H4 (cell line): Measurements from ENCODE around the gene XAF1. TPM values are rescaled to one million over a fixed set of nuclear protein-coding genes. Genes with fewer than 3 reads are reported as not detected.
"Not testable (repeated sequence)": the region's sequence is repeated elsewhere in the genome, so short reads cannot be mapped to it uniquely, and the experiment has no call there.

Source experiments
- DNase-seq: peaks from one replicate; pipeline ENCODE4 v3.0.0-alpha.2; 2015; ENCODE audit warnings: low spot score
- total RNA-seq: library from RNA; depleted of rRNA; stranded (reverse); fragments of >200 nt; shearing (Covaris generic); gene quantifications from 2 replicates; pipeline ENCODE4 v1.2.3, GENCODE V29; 2014; rRNA removed

Gene XAF1
- total RNA-seq, 1 experiment from 2014 or later = 33.0 TPM

DNA sequence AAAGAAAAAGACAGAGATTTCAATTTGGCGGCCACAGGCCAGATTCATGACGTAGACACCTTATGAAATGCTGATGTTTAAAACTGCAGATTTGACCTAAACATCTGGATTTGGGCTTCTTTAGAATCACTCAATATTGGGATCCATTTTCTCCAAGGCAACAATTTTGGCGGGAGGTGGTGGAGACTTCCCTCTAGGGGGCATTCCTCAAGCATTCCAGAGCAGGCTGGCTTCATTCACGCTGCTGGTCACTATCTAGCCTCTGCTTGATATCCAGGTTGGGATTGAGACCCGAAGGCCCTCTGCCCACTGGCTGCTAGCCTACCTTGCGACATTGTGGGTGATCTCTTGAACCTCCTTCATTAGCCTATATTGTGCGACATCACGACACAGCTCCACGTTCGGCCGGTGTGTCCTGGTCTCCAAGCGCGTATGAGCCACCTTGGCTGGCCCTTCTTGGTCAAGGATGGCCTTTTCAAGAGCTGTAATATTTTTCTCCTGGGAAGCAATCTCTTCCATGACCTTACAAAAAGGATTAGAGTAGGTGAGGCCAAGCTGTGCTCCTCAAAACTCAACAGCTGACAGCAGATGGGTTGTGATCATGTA, 44.7 kb downstream of the XAF1 start:
- no peak for DNase-seq

DNA sequence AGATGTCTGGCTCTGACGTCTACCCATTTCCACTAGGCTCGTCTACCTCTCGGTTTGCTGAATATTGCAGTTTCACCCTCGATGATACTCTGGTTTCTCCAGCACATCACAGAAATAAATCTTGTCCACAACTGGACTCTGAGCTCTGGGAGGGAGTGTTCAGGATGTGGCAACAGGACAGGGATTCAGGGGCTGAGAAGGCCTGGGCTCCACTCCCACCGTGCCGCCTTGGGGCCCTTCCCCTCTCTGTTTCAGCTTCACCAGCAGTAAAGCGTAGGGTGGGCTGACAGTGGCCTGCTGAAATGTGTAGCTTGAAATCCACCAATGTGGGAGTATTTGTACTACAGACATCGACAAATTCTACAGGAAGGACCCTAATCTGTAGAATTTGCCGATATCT, 55.7 kb downstream of the XAF1 start:
- no peak for DNase-seq

DNA sequence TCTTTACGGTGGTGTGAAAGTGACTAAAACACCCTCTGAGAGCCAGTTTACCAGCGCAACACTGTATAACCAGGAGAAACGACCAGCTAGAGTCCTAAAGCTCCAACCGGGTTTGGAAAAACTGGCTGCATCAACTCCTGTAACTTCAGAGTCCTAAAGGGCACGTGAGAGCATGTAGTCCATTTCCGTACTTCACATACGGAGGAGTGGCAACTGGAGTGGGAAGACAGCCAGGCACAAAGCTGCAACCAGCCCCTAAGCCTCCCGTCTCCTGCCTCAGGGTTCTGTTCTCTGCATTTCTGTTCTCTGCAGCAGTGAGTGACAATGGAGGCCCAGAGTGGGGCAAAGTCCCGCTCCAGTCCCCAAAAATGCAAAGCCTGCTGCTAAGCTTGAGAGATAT, 56.4 kb downstream of the XAF1 start:
- no peak for DNase-seq

DNA sequence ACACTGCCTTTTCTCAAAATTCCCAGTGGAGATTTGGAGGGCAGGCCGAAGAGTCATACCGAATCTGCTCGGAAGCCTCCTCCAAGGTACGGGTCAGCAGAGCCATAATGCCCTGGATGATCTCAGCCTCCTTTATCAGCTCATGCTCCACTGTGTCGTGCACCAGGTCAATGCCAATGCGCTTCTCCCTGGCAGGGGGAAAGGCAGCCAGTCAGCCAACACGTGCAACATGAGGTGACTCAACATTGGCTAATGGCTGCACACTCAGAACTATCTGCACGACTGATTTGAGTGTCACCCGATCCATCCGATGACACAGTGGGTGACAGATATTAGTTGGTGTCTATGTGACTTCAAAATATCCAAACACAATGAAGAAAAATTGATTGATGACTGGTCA, 59.9 kb downstream of the XAF1 start:
- no peak for DNase-seq

DNA sequence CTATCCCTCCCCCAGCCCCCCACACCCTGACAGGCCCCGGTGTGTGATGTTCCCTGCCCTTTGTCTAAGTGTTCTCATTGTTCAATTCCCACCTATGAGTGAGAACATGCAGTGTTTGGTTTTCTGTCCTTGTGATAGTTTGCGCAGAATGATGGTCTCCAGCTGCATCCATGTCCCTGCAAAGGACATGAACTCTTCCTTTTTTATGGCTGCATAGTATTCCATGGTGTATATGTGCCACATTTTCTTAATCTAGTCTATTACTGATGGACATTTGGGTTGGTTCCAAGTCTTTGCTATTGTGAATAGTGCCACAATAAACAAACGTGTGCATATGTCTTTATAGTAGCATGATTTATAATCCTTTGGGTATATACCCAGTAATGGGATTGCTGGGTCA, 60.5 kb downstream of the XAF1 start:
- DNase-seq = not testable (repeated sequence)

DNA sequence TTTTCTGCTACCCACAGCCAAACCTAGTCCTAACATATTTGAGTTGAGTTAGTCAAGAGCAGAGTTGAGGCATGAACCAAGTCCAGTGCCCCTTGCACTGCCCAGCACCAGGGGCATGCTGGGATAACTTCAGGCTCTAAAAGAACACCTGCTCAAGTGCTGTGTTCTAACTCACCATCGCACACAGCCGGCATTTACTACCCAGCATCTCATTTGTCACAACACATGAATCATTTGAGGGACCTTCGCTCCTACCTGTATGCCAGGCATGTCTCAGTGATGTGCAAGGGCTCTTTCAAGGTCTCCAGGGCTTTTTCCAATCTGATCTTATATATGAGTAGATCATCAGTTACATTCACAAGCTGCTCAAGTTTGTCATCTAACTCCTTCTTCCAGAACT, 63.1 kb downstream of the XAF1 start:
- no peak for DNase-seq

DNA sequence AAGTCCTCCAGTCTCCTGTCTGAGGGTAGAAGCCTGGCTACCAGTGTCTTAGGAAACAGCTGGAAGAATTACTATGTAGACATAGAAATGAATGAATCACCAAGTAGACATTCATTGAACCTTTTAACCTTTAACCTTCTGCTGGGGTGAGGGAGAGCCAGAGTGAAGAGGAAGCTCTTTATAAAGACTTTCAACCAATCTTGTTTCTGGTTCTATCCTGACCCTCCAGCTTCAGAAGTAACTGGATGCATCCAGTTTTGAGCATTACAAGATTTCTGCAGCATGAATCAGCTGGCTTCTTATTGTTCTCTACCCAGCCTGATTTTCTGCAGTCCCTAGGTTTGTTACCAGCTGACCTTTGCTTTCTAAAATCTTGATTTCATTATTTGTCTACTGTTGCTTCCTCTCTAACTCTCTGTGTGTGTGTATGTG, 67.2 kb downstream of the XAF1 start:
- DNase-seq = no peak

Other genes with a start within 250 kb of the XAF1 start
- 0.15 and 0.18 TPM in 2 replicates for gene PITPNM3, start 199.5 kb upstream of the XAF1 start, total RNA-seq
- gene KIAA0753, start 115.3 kb upstream of the XAF1 start, total RNA-seq = 6.6 and 6.7 TPM in 2 replicates
- gene TXNDC17, start 115.0 kb upstream of the XAF1 start, total RNA-seq = 192 and 303 TPM in 2 replicates
- 16.3 and 19.2 TPM in 2 replicates for gene MED31, start 104.4 kb upstream of the XAF1 start, total RNA-seq
- gene C17orf100, start 104.3 kb upstream of the XAF1 start, total RNA-seq = 0.29 TPM in 1 of 2 replicates, not detected in the other
- gene SLC13A5, start 42.7 kb upstream of the XAF1 start, total RNA-seq = not detected in 2 replicates
- 0.06 TPM in 1 of 2 replicates, not detected in the other for gene FBXO39, start 20.2 kb downstream of the XAF1 start, total RNA-seq
- not detected in 2 replicates for gene TEKT1, start 75.7 kb downstream of the XAF1 start, total RNA-seq
- not detected in 2 replicates for gene ALOX12, start 240.0 kb downstream of the XAF1 start, total RNA-seq